Choroid plexus epithelial cell (primary cell): ENCODE results near the gene USP34.

Source experiments
- DNase-seq: peaks from one replicate; pipeline ENCODE4 v3.0.0-alpha.2; 2010; ENCODE audit warnings: low read depth
- H3K4me3 ChIP-seq: 2 replicates; pipeline ENCODE4 v1.5.1; 2011; ENCODE audit warnings: low read depth, mild to moderate bottlenecking, control low read depth, low read length, moderate library complexity
- TF ChIP-seq, protein P1 (sequence below): conservative IDR thresholded peaks from 2 replicates; pipeline ENCODE4 v1.5.1; 2011; ENCODE audit warnings: low read depth, mild to moderate bottlenecking, control low read depth, inconsistent platforms, low read length, moderate library complexity

USP34 gene

GRCh38 chr2:61282104-61282590 lies 188.7 kb downstream of the USP34 start:
- H3K4me3 ChIP-seq = no peak overlapping the region
- no peak for DNase-seq
- TF ChIP-seq, protein P1, sequence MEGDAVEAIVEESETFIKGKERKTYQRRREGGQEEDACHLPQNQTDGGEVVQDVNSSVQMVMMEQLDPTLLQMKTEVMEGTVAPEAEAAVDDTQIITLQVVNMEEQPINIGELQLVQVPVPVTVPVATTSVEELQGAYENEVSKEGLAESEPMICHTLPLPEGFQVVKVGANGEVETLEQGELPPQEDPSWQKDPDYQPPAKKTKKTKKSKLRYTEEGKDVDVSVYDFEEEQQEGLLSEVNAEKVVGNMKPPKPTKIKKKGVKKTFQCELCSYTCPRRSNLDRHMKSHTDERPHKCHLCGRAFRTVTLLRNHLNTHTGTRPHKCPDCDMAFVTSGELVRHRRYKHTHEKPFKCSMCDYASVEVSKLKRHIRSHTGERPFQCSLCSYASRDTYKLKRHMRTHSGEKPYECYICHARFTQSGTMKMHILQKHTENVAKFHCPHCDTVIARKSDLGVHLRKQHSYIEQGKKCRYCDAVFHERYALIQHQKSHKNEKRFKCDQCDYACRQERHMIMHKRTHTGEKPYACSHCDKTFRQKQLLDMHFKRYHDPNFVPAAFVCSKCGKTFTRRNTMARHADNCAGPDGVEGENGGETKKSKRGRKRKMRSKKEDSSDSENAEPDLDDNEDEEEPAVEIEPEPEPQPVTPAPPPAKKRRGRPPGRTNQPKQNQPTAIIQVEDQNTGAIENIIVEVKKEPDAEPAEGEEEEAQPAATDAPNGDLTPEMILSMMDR = no peak

DNA sequence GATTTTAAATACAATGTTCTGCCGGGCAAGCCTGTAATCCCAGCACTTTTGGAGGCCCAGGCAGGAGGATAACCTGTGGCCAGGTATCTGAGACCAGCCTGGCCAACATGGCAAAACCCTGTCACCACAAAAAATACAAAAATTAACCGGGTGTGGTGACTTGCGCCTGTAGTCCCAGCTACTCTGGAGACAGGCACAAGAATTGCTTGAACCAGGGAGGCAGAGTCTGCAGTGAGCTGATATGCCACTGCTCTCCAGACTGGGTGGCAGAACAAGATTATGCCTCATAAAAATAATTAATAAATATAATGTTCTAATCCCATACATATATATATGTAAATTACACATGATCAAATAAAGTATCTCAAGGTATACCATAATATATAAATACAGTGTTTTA lies 189.6 kb downstream of the USP34 start:
- TF ChIP-seq, protein P1 = no peak
- H3K4me3 ChIP-seq = no peak overlapping the region
- no peak for DNase-seq

DNA sequence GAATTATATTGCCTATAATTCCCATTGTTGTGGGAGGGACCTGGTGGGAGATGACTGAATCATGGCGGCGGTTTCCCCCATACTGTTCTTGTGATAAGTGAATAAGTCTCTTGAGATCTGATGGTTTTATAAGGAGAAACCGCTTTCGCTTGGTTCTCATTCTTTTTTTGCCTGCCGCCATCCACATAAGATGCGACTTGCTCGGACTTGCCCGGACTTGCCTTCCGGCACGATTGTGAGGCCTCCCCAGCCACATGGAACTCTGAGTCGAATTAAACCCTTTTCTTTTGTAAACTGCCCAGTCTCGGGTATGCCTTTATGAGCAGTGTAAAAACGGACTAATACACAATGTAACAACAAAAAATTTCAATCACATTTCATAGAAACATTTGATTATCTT lies 193.1 kb downstream of the USP34 start:
- TF ChIP-seq, protein P1 = no peak
- no peak overlapping the region for H3K4me3 ChIP-seq
- no peak for DNase-seq

DNA sequence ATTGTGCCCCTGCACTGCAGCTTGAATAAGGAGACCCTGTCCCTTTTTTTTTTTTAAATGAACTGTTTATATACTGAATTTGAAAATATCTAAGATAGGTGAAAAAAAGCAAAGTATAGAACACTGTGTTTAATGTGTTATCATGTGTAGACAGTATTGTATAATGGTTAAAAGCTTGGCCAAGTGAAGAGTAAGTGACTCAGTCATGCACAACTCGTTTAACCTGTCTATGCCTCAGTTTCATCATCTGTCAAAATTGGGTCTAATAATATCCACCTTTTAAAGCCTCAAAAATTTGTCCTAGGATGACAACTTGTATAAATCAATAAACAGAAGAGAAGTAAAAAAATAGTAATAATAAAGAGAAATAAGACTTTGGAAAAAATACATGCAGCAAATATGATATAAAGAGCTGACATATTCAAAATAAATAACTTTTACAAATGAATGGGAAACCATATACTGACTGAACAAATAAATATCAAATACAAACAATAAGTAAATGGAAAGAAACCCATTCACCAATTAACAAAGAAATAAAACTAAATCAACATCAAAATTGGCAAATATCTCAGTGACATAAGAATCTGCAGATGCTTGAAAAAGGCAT lies 195.2 kb downstream of the USP34 start:
- TF ChIP-seq, protein P1 = no peak
- no peak for DNase-seq
- H3K4me3 ChIP-seq = no peak overlapping the region

GRCh38 chr2:61272421-61273070 lies 198.3 kb downstream of the USP34 start:
- DNase-seq = peak; percentile 32
- TF ChIP-seq, protein P1 = no peak
- no peak overlapping the region for H3K4me3 ChIP-seq

- no peak for DNase-seq
- H3K4me3 ChIP-seq = no peak overlapping the region
- TF ChIP-seq, protein P1 = no peak
Measured at GRCh38 chr2:61268249-61268648, 202.6 kb downstream of the USP34 start.
